Prostate gland (tissue), 2 donors: ENCODE data around the gene FSIP2.

Experiments
- POLR2A ChIP-seq: fragments of 450-650 bp; IDR thresholded peaks from one replicate; pipeline ENCODE4 v1.6.1; 2016; ENCODE audit warnings: antibody characterized with exemption, mild to moderate bottlenecking
- POLR2AphosphoS5 ChIP-seq: sonication (generic); formaldehyde crosslinking; IDR thresholded peaks from one replicate; pipeline ENCODE4 v1.6.1; 2017; ENCODE audit warnings: antibody characterized with exemption
- TF ChIP-seq, protein P1 (sequence below), 4 experiments: fragments of 200-600 bp in 2 of 4; fragments of 450-650 bp in 2 of 4; sonication (generic) in 2 of 4; IDR thresholded peaks; 1 replicate in 3 of 4; 2 replicates in 1 of 4; pipeline ENCODE4 v1.5.1; 2016 to 2019; ENCODE audit warnings: antibody characterized with exemption in 4 of 4, mild to moderate bottlenecking in 2 of 4, moderate library complexity in 2 of 4

DNA sequence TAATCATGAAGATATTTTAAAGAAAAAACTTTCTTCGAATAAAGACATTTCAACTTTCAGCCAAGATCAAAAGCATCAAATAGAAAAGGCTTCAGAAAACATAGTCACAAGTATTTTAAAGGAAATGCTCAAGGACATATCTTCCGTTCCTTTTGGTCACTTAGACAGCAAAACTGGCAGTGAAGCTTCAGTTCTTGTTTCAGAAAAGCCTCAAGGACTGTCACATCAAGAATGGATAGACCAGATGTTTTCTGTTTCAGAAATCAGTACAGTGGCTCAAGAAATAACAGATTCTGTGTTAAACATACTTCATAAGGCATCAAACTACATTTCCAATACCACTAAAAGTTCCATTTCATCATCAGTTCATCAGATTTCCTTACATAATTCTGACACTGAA is 51.8 kb downstream of the FSIP2 start:
- TF ChIP-seq POLR2A, result no peak
- TF ChIP-seq, protein P1, sequence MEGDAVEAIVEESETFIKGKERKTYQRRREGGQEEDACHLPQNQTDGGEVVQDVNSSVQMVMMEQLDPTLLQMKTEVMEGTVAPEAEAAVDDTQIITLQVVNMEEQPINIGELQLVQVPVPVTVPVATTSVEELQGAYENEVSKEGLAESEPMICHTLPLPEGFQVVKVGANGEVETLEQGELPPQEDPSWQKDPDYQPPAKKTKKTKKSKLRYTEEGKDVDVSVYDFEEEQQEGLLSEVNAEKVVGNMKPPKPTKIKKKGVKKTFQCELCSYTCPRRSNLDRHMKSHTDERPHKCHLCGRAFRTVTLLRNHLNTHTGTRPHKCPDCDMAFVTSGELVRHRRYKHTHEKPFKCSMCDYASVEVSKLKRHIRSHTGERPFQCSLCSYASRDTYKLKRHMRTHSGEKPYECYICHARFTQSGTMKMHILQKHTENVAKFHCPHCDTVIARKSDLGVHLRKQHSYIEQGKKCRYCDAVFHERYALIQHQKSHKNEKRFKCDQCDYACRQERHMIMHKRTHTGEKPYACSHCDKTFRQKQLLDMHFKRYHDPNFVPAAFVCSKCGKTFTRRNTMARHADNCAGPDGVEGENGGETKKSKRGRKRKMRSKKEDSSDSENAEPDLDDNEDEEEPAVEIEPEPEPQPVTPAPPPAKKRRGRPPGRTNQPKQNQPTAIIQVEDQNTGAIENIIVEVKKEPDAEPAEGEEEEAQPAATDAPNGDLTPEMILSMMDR (IDR thresholded peaks at IDR 0.05), result no peak
- no peak for TF ChIP-seq POLR2AphosphoS5
